Esophagus (tissue), 2 donors: ENCODE measurements around the gene ZAR1. TPM values are rescaled to one million over a fixed set of nuclear protein-coding genes. Genes with fewer than 3 reads are reported as not detected.
"Not testable (repeated sequence)": the region's sequence is repeated elsewhere in the genome, so short reads cannot be mapped to it uniquely, and the experiment has no call there.

Experiments
- H3K27ac ChIP-seq, 2 donors: one replicate each; pipeline ENCODE4 v1.5.1; 2013; ENCODE audit warnings: low read depth in 2 of 2, mild to moderate bottlenecking in 2 of 2, inconsistent platforms in 1 of 2, low read length in 1 of 2, moderate library complexity in 1 of 2
- H3K27me3 ChIP-seq, 2 donors: one replicate each; pipeline ENCODE4 v1.6.1; 2013; ENCODE audit warnings: low read length in 2 of 2, control low read depth in 1 of 2, mild to moderate bottlenecking in 1 of 2; ENCODE audit not compliant: insufficient read depth in 2 of 2, control insufficient read depth in 1 of 2
- H3K36me3 ChIP-seq, 2 donors: one replicate each; pipeline ENCODE4 v1.6.1; 2013; ENCODE audit warnings: low read length in 1 of 2; ENCODE audit not compliant: control insufficient read depth in 2 of 2, insufficient read depth in 2 of 2
- H3K4me1 ChIP-seq, 2 donors: one replicate each; pipeline ENCODE4 v1.6.1; 2013; ENCODE audit warnings: low read length in 1 of 2; ENCODE audit not compliant: control insufficient read depth in 2 of 2, insufficient read depth in 2 of 2
- H3K4me3 ChIP-seq, 2 donors: one replicate each; pipeline ENCODE4 v1.5.1; 2013; ENCODE audit warnings: low read length in 2 of 2, mild to moderate bottlenecking in 2 of 2, low read depth in 1 of 2, moderate library complexity in 1 of 2
- H3K9me3 ChIP-seq, 2 donors: one replicate each; pipeline ENCODE4 v1.6.1; 2013; ENCODE audit warnings: mild to moderate bottlenecking in 2 of 2, low read depth in 1 of 2, low read length in 1 of 2, moderate library complexity in 1 of 2; ENCODE audit not compliant: control insufficient read depth in 2 of 2, insufficient read depth in 1 of 2
- WGBS, 2 donors: extraction: QIAGEN DNeasy Blood & Tissue Kit; methylation state at CpG; one replicate each; pipeline ENCODE4 v1.1.7; 2013; 5-methylcytosine and 5-hydroxymethylcytosine counted together
- polyA plus RNA-seq, 2 donors: library from polyadenylated mRNA; stranded (reverse); fragments of 200-250 nt; gene quantifications; one replicate each; pipeline ENCODE4 v1.2.3, GENCODE V29; 2013
- donor health status: healthy with polysubstance abuse.
- donor health status: Bipolar disorder and iron deficiency.

ZAR1 gene
- not detected for polyA plus RNA-seq

- H3K27me3 ChIP-seq = peaks cover 0 to 9% of the 10 kb centered on the region in 2 donors
Observed at GRCh38 chr4:48490012-48490679, at the start of gene ZAR1. Gene ZAR1 (plus strand): TSS chr4:48490252. CDS start chr4:48490292, 40 bp downstream.

GRCh38 chr4:48440914-48441313 lies 49.1 kb upstream of the ZAR1 start:
- not testable (repeated sequence) for H3K4me3 ChIP-seq, H3K9me3 ChIP-seq, H3K27ac ChIP-seq, H3K36me3 ChIP-seq, H3K4me1 ChIP-seq, H3K27me3 ChIP-seq
- 64 to 78% methylated on average over 5 of the region's 5 CpGs for WGBS, 2 donors

More at GRCh38 chr4:48490012-48490679, at the start of gene ZAR1:
- WGBS, 2 donors = 6 to 7% methylated on average over 29 to 80 of the region's 80 CpGs
- no peak within 1 kb of the TSS for H3K27ac ChIP-seq
- H3K4me1 ChIP-seq = peaks cover 4 to 6% of the 10 kb centered on the region in 2 donors
- H3K4me3 ChIP-seq = peak within 1 kb of the TSS; percentile 24 to 53
- H3K9me3 ChIP-seq = peaks cover 5 to 6% of the 10 kb centered on the region in 2 donors
- no peaks in the 10 kb centered on the region for H3K36me3 ChIP-seq

GRCh38 chr4:48445704-48446103 lies 44.3 kb upstream of the ZAR1 start:
- Histone ChIP-seq H3K4me3 (no peak overlapping the region), H3K4me1 (no peaks in the 10 kb centered on the region), H3K36me3 (no peaks in the 10 kb centered on the region), H3K9me3 (no peaks in the 10 kb centered on the region), H3K27ac (no peak overlapping the region), H3K27me3 (no peaks in the 10 kb centered on the region)
- WGBS, 2 donors = 10% methylated on average over 3 of the region's 3 CpGs

- Histone ChIP-seq H3K27me3 (no peaks in the 10 kb centered on the region), H3K36me3 (no peaks in the 10 kb centered on the region), H3K27ac (no peak overlapping the region), H3K9me3 (no peaks in the 10 kb centered on the region), H3K4me3 (no peak overlapping the region), H3K4me1 (no peaks in the 10 kb centered on the region)
- WGBS, 2 donors = 83 to 85% methylated on average over 1 of the region's 1 CpG
Observed at GRCh38 chr4:48446642-48447041, 43.4 kb upstream of the ZAR1 start.

- H3K4me1 ChIP-seq = no peaks in the 10 kb centered on the region
- WGBS, 2 donors = 84 to 89% methylated on average over 10 of the region's 10 CpGs
- H3K27me3 ChIP-seq = no peaks in the 10 kb centered on the region
- no peak overlapping the region for H3K27ac ChIP-seq
- no peak overlapping the region for H3K4me3 ChIP-seq
- H3K9me3 ChIP-seq = no peaks in the 10 kb centered on the region
- H3K36me3 ChIP-seq = no peaks in the 10 kb centered on the region
Observed at GRCh38 chr4:48449151-48449550, 40.9 kb upstream of the ZAR1 start.

GRCh38 chr4:48450740-48451139 lies 39.3 kb upstream of the ZAR1 start:
- Histone ChIP-seq H3K27me3 (no peaks in the 10 kb centered on the region), H3K9me3 (no peaks in the 10 kb centered on the region), H3K4me1 (no peaks in the 10 kb centered on the region), H3K36me3 (no peaks in the 10 kb centered on the region), H3K4me3 (no peak overlapping the region), H3K27ac (no peak overlapping the region)
- 92 to 99% methylated on average over 3 of the region's 3 CpGs for WGBS, 2 donors

GRCh38 chr4:48451656-48452055 lies 38.4 kb upstream of the ZAR1 start:
- not testable (repeated sequence) for H3K4me3 ChIP-seq, H3K27me3 ChIP-seq, H3K4me1 ChIP-seq, H3K27ac ChIP-seq, H3K36me3 ChIP-seq, H3K9me3 ChIP-seq
- WGBS, 2 donors = 87 to 92% methylated on average over 3 of the region's 3 CpGs

GRCh38 chr4:48454591-48454990 lies 35.5 kb upstream of the ZAR1 start:
- H3K27ac ChIP-seq = no peak overlapping the region
- H3K4me1 ChIP-seq = no peaks in the 10 kb centered on the region
- H3K4me3 ChIP-seq = no peak overlapping the region
- 93% methylated on average over 2 of the region's 2 CpGs for WGBS, 2 donors
- H3K9me3 ChIP-seq = no peaks in the 10 kb centered on the region
- no peaks in the 10 kb centered on the region for H3K36me3 ChIP-seq
- H3K27me3 ChIP-seq = no peaks in the 10 kb centered on the region

GRCh38 chr4:48461000-48461399 lies 29.1 kb upstream of the ZAR1 start:
- Histone ChIP-seq H3K9me3 (no peaks in the 10 kb centered on the region), H3K27me3 (no peaks in the 10 kb centered on the region), H3K4me1 (no peaks in the 10 kb centered on the region), H3K27ac (no peak overlapping the region), H3K36me3 (no peaks in the 10 kb centered on the region), H3K4me3 (no peak overlapping the region)

- WGBS, 2 donors = 42 to 45% methylated on average over 5 of the region's 5 CpGs
- Histone ChIP-seq H3K4me3 (no peak overlapping the region), H3K4me1 (no peaks in the 10 kb centered on the region), H3K27ac (no peak overlapping the region), H3K36me3 (no peaks in the 10 kb centered on the region), H3K27me3 (no peaks in the 10 kb centered on the region), H3K9me3 (no peaks in the 10 kb centered on the region)
Observed at GRCh38 chr4:48462363-48462762, 27.7 kb upstream of the ZAR1 start.
